Measurements from ENCODE around the gene SLC45A3.

- TF ChIP-seq, protein P1, sequence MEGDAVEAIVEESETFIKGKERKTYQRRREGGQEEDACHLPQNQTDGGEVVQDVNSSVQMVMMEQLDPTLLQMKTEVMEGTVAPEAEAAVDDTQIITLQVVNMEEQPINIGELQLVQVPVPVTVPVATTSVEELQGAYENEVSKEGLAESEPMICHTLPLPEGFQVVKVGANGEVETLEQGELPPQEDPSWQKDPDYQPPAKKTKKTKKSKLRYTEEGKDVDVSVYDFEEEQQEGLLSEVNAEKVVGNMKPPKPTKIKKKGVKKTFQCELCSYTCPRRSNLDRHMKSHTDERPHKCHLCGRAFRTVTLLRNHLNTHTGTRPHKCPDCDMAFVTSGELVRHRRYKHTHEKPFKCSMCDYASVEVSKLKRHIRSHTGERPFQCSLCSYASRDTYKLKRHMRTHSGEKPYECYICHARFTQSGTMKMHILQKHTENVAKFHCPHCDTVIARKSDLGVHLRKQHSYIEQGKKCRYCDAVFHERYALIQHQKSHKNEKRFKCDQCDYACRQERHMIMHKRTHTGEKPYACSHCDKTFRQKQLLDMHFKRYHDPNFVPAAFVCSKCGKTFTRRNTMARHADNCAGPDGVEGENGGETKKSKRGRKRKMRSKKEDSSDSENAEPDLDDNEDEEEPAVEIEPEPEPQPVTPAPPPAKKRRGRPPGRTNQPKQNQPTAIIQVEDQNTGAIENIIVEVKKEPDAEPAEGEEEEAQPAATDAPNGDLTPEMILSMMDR (IDR thresholded peaks at IDR 0.05 in 4 of 5, conservative IDR thresholded peaks at IDR 0.05 in 1 of 5) = no peak
- TF ChIP-seq POLR2A (IDR thresholded peaks at IDR 0.05) = no peak
Measured at GRCh38 chr1:205715628-205716027, 35.3 kb upstream of the SLC45A3 start.
